Measurements from ENCODE around the gene PPM1F. TPM values are rescaled to one million over a fixed set of nuclear protein-coding genes. Genes with fewer than 3 reads are reported as not detected.

The PPM1F gene
- polyA plus RNA-seq, 3 donors = 31.7 to 48.4 (median 42.5) TPM

DNA sequence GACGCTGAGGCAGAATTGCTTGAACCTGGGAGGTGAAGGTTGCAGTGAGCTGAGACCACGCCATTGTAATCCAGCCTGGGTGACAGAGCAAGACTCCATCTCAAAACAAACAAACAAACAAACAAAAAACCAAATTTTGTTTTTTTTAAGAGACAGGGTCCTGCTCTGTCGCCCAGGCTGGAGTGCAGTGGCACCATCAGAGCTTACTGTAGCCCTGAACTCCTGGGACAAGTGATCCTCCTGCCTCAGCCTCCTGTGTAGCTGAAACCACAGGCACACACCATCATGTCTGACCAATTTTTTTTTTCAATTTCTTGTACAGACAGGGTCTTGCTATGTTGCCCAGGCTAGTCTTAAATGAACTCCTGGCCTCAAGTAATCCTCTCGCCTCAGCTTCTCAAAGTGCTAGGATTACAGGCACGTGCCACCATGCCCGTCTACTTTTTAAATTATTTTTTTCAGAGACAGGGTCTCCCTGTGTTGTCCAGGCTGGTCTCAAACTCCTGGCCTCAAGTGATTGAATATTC is 13.2 kb upstream of the PPM1F start:
- no peak for DNase-seq (ENCODE audit: extremely low read depth in 1 of 11, low read depth in 9 of 11, low spot score in 4 of 11)

- no peak for DNase-seq (ENCODE audit: extremely low read depth in 1 of 11, low read depth in 9 of 11, low spot score in 4 of 11)
Measured at GRCh38 chr22:21964918-21965484, 12.4 kb upstream of the PPM1F start.

DNA sequence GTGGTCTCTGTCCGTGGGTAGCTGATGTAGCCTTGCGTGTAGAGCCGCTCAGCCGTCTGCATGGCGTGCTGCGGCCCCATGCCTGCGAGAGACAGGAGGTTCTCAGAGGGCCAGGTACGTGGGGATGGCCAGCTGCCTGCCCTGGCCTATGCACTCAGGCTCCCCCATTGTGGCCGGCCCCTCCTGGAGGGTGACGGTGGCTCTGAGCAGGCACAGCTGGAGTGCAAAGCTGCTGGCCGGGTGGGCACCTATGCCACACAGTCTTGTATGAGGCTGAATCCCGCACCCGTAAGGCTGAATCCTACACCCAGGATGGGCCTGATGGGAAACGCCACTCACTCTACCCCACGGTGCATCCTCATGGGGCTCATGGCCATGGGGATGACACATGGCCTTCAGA is 11.6 kb upstream of the PPM1F start:
- no peak for DNase-seq (ENCODE audit: extremely low read depth in 1 of 11, low read depth in 9 of 11, low spot score in 4 of 11)

DNA sequence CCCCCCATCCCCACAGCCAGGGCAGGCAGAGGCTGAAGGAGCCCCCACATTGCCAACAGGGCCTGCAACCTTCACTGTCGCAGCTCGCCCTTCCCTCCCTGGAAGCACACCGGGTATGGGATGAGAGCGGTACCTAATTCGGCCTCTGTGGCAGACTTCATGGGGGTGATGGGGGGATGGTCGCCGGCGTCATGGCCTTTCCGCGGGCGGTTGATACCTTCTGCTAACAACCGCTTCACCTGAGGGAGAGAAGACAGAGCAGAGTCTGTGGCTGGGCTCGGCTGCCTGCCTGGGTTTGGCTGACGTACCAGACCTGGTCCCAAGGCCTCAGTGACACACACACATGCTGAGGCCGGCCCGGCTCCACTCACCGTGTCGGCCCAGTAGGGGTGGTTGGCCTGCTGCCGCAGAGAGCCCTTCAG is 11.2 kb upstream of the PPM1F start:
- DNase-seq (ENCODE audit: extremely low read depth in 1 of 11, low read depth in 9 of 11, low spot score in 4 of 11) = no peak

- no peak for DNase-seq (ENCODE audit: extremely low read depth in 1 of 11, low read depth in 9 of 11, low spot score in 4 of 11)
Measured at GRCh38 chr22:21963286-21963685, 10.6 kb upstream of the PPM1F start.

GRCh38 chr22:21962655-21962949 is 10.0 kb upstream of the PPM1F start:
- DNase-seq (ENCODE audit: extremely low read depth in 1 of 11, low read depth in 9 of 11, low spot score in 4 of 11) = no peak

GRCh38 chr22:21961886-21962654 is 9.4 kb upstream of the PPM1F start:
- no peak for DNase-seq (ENCODE audit: extremely low read depth in 1 of 11, low read depth in 9 of 11, low spot score in 4 of 11)

- DNase-seq (ENCODE audit: extremely low read depth in 1 of 11, low read depth in 9 of 11, low spot score in 4 of 11) = no peak
Measured at GRCh38 chr22:21961127-21961867, 8.6 kb upstream of the PPM1F start.

- no peak for DNase-seq (ENCODE audit: extremely low read depth in 1 of 11, low read depth in 9 of 11, low spot score in 4 of 11)
Measured at GRCh38 chr22:21960200-21961126, 7.8 kb upstream of the PPM1F start.

- no peak for DNase-seq (ENCODE audit: extremely low read depth in 1 of 11, low read depth in 9 of 11, low spot score in 4 of 11)
Measured at GRCh38 chr22:21959274-21960074, 6.8 kb upstream of the PPM1F start.

DNA sequence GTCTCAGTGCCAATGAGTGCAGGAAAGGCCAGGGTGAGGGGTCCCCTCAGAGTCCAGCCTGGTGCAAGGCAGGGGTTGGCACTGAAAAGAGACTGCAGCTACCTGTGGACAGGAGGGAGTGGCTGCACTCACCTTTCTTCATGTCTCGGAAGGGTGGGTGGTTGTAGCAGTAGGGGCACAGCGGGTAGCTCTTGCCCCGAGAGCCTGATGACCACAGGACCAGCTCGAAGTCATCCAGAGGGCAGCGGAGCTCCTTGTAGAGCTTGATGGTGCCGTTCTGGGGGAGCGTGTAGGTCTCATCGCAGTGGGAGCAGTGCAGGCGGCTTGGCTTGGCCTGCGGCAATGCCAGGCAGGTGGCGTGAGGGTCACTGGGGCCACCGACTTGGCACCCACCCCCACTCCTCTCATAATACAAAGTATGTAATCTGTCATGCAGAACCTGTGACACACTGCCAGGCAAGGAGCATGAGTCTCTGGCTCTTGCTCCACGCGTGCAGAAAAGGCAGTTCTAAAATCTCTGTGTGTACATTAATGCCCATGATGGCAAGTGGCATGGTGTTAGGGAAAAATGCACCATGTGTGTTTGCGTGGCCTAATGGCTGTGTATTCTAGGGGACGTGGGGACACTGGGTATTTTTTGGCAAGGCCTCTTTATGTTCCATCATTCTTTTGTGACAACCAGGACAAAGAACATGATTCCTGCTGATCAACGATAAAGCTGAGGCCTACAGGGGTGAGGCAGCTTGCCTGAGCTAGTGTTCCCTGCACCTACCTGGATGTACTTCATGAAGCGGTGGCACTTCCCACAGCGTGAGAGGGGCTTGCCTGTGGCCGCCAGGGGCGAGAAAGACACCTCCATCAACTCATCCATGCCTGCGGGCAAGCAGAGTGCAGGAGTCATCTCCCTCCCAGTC is 6.0 kb upstream of the PPM1F start:
- DNase-seq (ENCODE audit: extremely low read depth in 1 of 11, low read depth in 9 of 11, low spot score in 4 of 11) = no peak

GRCh38 chr22:21951931-21952465 is 650 bp downstream of the PPM1F start:
- no peak for DNase-seq (ENCODE audit: extremely low read depth in 1 of 11, low read depth in 9 of 11, low spot score in 4 of 11)

- no peak for DNase-seq (ENCODE audit: extremely low read depth in 1 of 11, low read depth in 9 of 11, low spot score in 4 of 11)
Measured at GRCh38 chr22:21951062-21951461, 1.6 kb downstream of the PPM1F start.

DNA sequence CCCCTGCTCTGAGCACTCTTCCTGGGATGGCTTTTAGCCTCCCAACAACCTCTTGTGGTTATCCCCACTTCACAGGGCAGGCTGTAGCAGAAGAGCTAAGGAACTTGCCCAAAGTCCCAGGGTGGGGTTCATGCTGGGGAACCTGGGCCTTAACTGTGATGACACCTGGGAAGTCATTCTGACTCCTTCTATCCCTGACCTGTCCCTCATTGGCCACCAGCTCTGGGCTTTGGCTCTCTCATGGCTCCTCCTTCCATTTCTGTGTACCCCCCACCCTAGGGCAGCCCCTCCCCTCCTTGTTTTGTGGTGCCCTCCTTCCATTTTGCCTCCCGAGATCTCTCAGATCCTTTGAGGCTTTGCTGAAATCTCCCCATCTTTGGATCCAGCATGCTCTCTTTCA is 2.7 kb downstream of the PPM1F start:
- no peak for DNase-seq (ENCODE audit: extremely low read depth in 1 of 11, low read depth in 9 of 11, low spot score in 4 of 11)

DNA sequence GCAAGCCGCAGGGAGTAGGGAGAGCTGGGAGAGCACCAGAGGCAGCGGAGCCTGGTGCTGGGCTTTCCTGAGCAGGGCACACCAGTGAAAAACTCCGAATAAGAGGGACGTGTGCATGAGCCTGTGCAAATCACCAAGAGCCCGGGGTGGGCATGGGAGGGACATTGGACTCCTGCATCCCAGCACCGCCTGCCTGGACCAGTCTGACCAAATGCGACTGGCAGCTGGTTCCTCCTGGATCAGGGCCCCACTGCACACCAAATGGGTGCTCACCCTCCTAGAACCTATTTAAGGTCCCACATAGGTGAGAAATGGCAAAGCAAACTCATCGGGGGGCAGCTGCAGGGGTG is 3.1 kb downstream of the PPM1F start:
- no peak for DNase-seq (ENCODE audit: extremely low read depth in 1 of 11, low read depth in 9 of 11, low spot score in 4 of 11)

DNA sequence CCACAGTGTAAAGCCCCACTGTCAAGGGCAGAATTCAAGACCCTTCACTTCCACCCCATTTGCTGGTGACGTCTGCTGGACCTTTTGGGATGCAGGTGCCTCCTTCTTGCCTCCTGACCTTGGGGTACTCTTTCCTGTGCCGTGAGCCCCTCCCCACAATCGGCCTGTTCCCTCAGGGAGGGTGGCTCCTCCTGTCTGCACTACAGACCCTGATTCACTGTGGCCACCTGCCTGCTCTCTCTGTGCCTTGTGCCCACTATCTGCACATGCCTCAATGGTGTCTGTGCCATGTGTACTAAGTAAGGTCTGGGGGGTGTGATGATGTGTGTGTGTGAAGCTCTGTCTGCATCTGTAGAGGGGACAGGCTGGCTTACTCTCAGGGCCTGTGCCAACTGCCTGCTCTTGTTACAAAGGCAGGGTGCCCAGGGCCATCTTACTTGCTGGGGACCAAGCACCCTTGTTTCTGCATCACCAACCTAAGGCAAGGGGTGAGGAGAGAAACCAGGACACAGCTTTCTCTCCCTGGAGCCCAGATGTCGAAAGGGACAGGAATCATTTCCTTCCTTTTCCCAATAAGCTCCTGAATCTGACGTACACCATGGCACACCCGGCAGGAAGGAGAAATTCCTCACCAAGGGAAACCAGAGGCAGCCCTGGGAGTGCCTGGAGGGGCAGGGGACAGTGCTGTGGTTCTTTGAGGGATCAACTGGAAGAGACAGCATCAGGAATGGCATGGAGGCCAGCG is 3.7 kb downstream of the PPM1F start:
- no peak for DNase-seq (ENCODE audit: extremely low read depth in 1 of 11, low read depth in 9 of 11, low spot score in 4 of 11)

GRCh38 chr22:21948390-21948789 is 4.3 kb downstream of the PPM1F start:
- DNase-seq (ENCODE audit: extremely low read depth in 1 of 11, low read depth in 9 of 11, low spot score in 4 of 11) = no peak
